Gastroesophageal sphincter (tissue), 3 donors: ENCODE data around the gene GNB1.

Experiments
- CTCF ChIP-seq, 4 experiments: fragments of 200-600 bp in 2 of 4; fragments of 450-650 bp in 2 of 4; sonication (generic) in 1 of 4; IDR thresholded peaks; one replicate each; pipeline ENCODE4 v1.5.1; 2017 to 2019; ENCODE audit warnings: antibody characterized with exemption in 4 of 4, mild to moderate bottlenecking in 2 of 4, moderate library complexity in 2 of 4
- EP300 ChIP-seq: sonication (generic); formaldehyde crosslinking; IDR thresholded peaks from one replicate; pipeline ENCODE4 v1.6.1; 2017; ENCODE audit warnings: antibody characterized with exemption, mild to moderate bottlenecking
- POLR2A ChIP-seq, 2 donors: fragments of 450-650 bp; IDR thresholded peaks; one replicate each; pipeline ENCODE4 v1.6.1; 2017; ENCODE audit warnings: antibody characterized with exemption in 2 of 2, mild to moderate bottlenecking in 2 of 2, moderate library complexity in 1 of 2
- POLR2AphosphoS5 ChIP-seq: sonication (generic); formaldehyde crosslinking; IDR thresholded peaks from one replicate; pipeline ENCODE4 v1.6.1; 2017; ENCODE audit warnings: antibody characterized with exemption

- TF ChIP-seq POLR2A (IDR thresholded peaks at IDR 0.05): no peak
- no peak for TF ChIP-seq CTCF (IDR thresholded peaks at IDR 0.05)
- TF ChIP-seq POLR2AphosphoS5: no peak
- TF ChIP-seq EP300: no peak
Observed at GRCh38 chr1:1907098-1907736, 16.3 kb upstream of the GNB1 start.
